PFSK-1 (cell line): ENCODE measurements around the gene PDGFD.

ENCODE experiments used
- REST ChIP-seq, 2 experiments: IDR thresholded peaks; 2 replicates each; pipeline versions ENCODE4 v1.6.1 to v1.8.0; 2011 to 2012; ENCODE audit warnings: low read depth in 2 of 2, low read length in 2 of 2, control low read depth in 1 of 2, inconsistent platforms in 1 of 2, mild to moderate bottlenecking in 1 of 2, moderate library complexity in 1 of 2; ENCODE audit not compliant: insufficient read depth in 1 of 2
- TAF1 ChIP-seq: IDR thresholded peaks from 2 replicates; pipeline ENCODE4 v1.6.1; 2012; ENCODE audit warnings: low read length, control low read depth, borderline replicate concordance; ENCODE audit not compliant: insufficient read depth

GRCh38 chr11:104098132-104098531 lies 65.8 kb downstream of the PDGFD start:
- TF ChIP-seq TAF1 = no peak
- TF ChIP-seq REST (IDR thresholded peaks at IDR 0.05; ENCODE audit: insufficient read depth in 1 of 2, low read depth in 2 of 2, low read length in 2 of 2) = no peak
